ENCODE data around the gene HNRNPA1L2.
A peak's percentile ranks its signal among the peaks of the same experiment; 100 is the strongest.
"Not testable (repeated sequence)": the region's sequence is repeated elsewhere in the genome, so short reads cannot be mapped to it uniquely, and the experiment has no call there.

Gene HNRNPA1L2

GRCh38 chr13:52615134-52615801 lies 27.0 kb upstream of the HNRNPA1L2 start:
- TF ChIP-seq TAF1 (IDR thresholded peaks at IDR 0.05; ENCODE audit: low read depth, low read length) (no peak), SPI1 (IDR thresholded peaks at IDR 0.05; ENCODE audit: low read depth, low read length) (no peak), PAX5 (IDR thresholded peaks at IDR 0.05; ENCODE audit: insufficient read depth, low read length, severe bottlenecking) (no peak), POLR2A (IDR thresholded peaks at IDR 0.05; ENCODE audit: low read depth, low read length) (no peak)
- FAIRE-seq (no peak), DNase-seq (ENCODE audit: insufficient read length, low spot score) (no peak)

GRCh38 chr13:52615812-52616211 lies 26.4 kb upstream of the HNRNPA1L2 start:
- no peak for TF ChIP-seq TAF1 (IDR thresholded peaks at IDR 0.05; ENCODE audit: low read depth, low read length)
- TF ChIP-seq POLR2AphosphoS5 (IDR thresholded peaks at IDR 0.05; ENCODE audit: low read depth, low read length), result no peak
- no peak for TF ChIP-seq SPI1 (IDR thresholded peaks at IDR 0.05; ENCODE audit: low read depth, low read length)
- TF ChIP-seq PAX5 (IDR thresholded peaks at IDR 0.05; ENCODE audit: insufficient read depth, low read length, severe bottlenecking), result no peak
- TF ChIP-seq POLR2A (IDR thresholded peaks at IDR 0.05; ENCODE audit: low read depth, low read length), result no peak
- no peak for TF ChIP-seq POU2F2 (IDR thresholded peaks at IDR 0.05; ENCODE audit: low read depth, low read length)
- no peak for DNase-seq (ENCODE audit: insufficient read length, low spot score)
- no peak for FAIRE-seq

- TF ChIP-seq PAX5 (IDR thresholded peaks at IDR 0.05; ENCODE audit: insufficient read depth, low read length, severe bottlenecking), result peak; percentile 71
- peak; percentile 83 for TF ChIP-seq POLR2A (IDR thresholded peaks at IDR 0.05; ENCODE audit: low read depth, low read length)
- TF ChIP-seq SPI1 (IDR thresholded peaks at IDR 0.05; ENCODE audit: low read depth, low read length), result peak; percentile 45
- peak; percentile 81 for TF ChIP-seq POLR2AphosphoS5 (IDR thresholded peaks at IDR 0.05; ENCODE audit: low read depth, low read length)
- peak; percentile 82 for TF ChIP-seq TAF1 (IDR thresholded peaks at IDR 0.05; ENCODE audit: low read depth, low read length)
- peak; percentile 90; the same call in 1 of the 2 replicates for TF ChIP-seq POU2F2 (IDR thresholded peaks at IDR 0.05; ENCODE audit: low read depth, low read length)
- DNase-seq (ENCODE audit: insufficient read length, low spot score) (peak; percentile 65), FAIRE-seq (peak; percentile 76)
Observed at GRCh38 chr13:52617070-52618060, 24.9 kb upstream of the HNRNPA1L2 start.

- peak; percentile 82 for FAIRE-seq
Observed at GRCh38 chr13:52631083-52631690, 11.0 kb upstream of the HNRNPA1L2 start.

GRCh38 chr13:52638666-52639328 lies 3.4 kb upstream of the HNRNPA1L2 start:
- FAIRE-seq (no peak), DNase-seq (ENCODE audit: insufficient read length, low spot score) (no peak)
- no peak for TF ChIP-seq POLR2A (IDR thresholded peaks at IDR 0.05; ENCODE audit: low read depth, low read length)
- no peak for TF ChIP-seq POU2F2 (IDR thresholded peaks at IDR 0.05; ENCODE audit: low read depth, low read length)
- TF ChIP-seq SPI1 (IDR thresholded peaks at IDR 0.05; ENCODE audit: low read depth, low read length), result no peak
- no peak for TF ChIP-seq PAX5 (IDR thresholded peaks at IDR 0.05; ENCODE audit: insufficient read depth, low read length, severe bottlenecking)
- no peak for TF ChIP-seq POLR2AphosphoS5 (IDR thresholded peaks at IDR 0.05; ENCODE audit: low read depth, low read length)

More at GRCh38 chr13:52631083-52631690, 11.0 kb upstream of the HNRNPA1L2 start:
- DNase-seq (ENCODE audit: insufficient read length, low spot score), result not testable (repeated sequence)

- no peak for TF ChIP-seq TAF1 (IDR thresholded peaks at IDR 0.05; ENCODE audit: low read depth, low read length)
- TF ChIP-seq PAX5 (IDR thresholded peaks at IDR 0.05; ENCODE audit: insufficient read depth, low read length, severe bottlenecking), result no peak
- TF ChIP-seq POLR2AphosphoS5 (IDR thresholded peaks at IDR 0.05; ENCODE audit: low read depth, low read length), result no peak
- no peak for TF ChIP-seq SPI1 (IDR thresholded peaks at IDR 0.05; ENCODE audit: low read depth, low read length)
- TF ChIP-seq POLR2A (IDR thresholded peaks at IDR 0.05; ENCODE audit: low read depth, low read length), result no peak
- TF ChIP-seq POU2F2 (IDR thresholded peaks at IDR 0.05; ENCODE audit: low read depth, low read length), result no peak
- no peak for DNase-seq (ENCODE audit: insufficient read length, low spot score)
- FAIRE-seq, result no peak
Observed at GRCh38 chr13:52644108-52644507, 1.9 kb downstream of the HNRNPA1L2 start.

GRCh38 chr13:52646967-52647366 lies 4.7 kb downstream of the HNRNPA1L2 start:
- DNase-seq (ENCODE audit: insufficient read length, low spot score) (no peak), FAIRE-seq (no peak)
- TF ChIP-seq SPI1 (IDR thresholded peaks at IDR 0.05; ENCODE audit: low read depth, low read length), result no peak
- no peak for TF ChIP-seq POLR2A (IDR thresholded peaks at IDR 0.05; ENCODE audit: low read depth, low read length)
- TF ChIP-seq TAF1 (IDR thresholded peaks at IDR 0.05; ENCODE audit: low read depth, low read length), result no peak
- TF ChIP-seq POLR2AphosphoS5 (IDR thresholded peaks at IDR 0.05; ENCODE audit: low read depth, low read length), result no peak
- TF ChIP-seq PAX5 (IDR thresholded peaks at IDR 0.05; ENCODE audit: insufficient read depth, low read length, severe bottlenecking), result no peak
- no peak for TF ChIP-seq POU2F2 (IDR thresholded peaks at IDR 0.05; ENCODE audit: low read depth, low read length)

GRCh38 chr13:52650731-52651130 lies 8.5 kb downstream of the HNRNPA1L2 start:
- no peak for DNase-seq (ENCODE audit: insufficient read length, low spot score)
- FAIRE-seq, result no peak
- TF ChIP-seq POLR2A (IDR thresholded peaks at IDR 0.05; ENCODE audit: low read depth, low read length) (no peak), POLR2AphosphoS5 (IDR thresholded peaks at IDR 0.05; ENCODE audit: low read depth, low read length) (peak; percentile 27; the same call in 1 of the 2 replicates)

- FAIRE-seq (no peak), DNase-seq (ENCODE audit: insufficient read length, low spot score) (peak; percentile 18)
- TF ChIP-seq SPI1 (IDR thresholded peaks at IDR 0.05; ENCODE audit: low read depth, low read length), result no peak
- TF ChIP-seq TAF1 (IDR thresholded peaks at IDR 0.05; ENCODE audit: low read depth, low read length), result no peak
- TF ChIP-seq POLR2A (IDR thresholded peaks at IDR 0.05; ENCODE audit: low read depth, low read length), result no peak
- no peak for TF ChIP-seq PAX5 (IDR thresholded peaks at IDR 0.05; ENCODE audit: insufficient read depth, low read length, severe bottlenecking)
- TF ChIP-seq POU2F2 (IDR thresholded peaks at IDR 0.05; ENCODE audit: low read depth, low read length), result no peak
- no peak for TF ChIP-seq POLR2AphosphoS5 (IDR thresholded peaks at IDR 0.05; ENCODE audit: low read depth, low read length)
Observed at GRCh38 chr13:52651897-52652195, 9.6 kb downstream of the HNRNPA1L2 start.
